Mammary epithelial cell (primary cell): Measurements from ENCODE around the gene KCNT1.

Source experiments
- EZH2 ChIP-seq: IDR thresholded peaks from 2 replicates; pipeline ENCODE4 v1.6.1; 2012; ENCODE audit warnings: low read length, inconsistent platforms, borderline replicate concordance
- TF ChIP-seq, protein P1 (sequence below), 2 donors: IDR thresholded peaks in 1 of 2; conservative IDR thresholded peaks in 1 of 2; 2 replicates each; pipeline ENCODE4 v1.5.1; 2011 to 2012; ENCODE audit warnings: inconsistent platforms in 2 of 2, low read length in 2 of 2, mild to moderate bottlenecking in 2 of 2, control low read depth in 1 of 2, low read depth in 1 of 2; ENCODE audit not compliant: insufficient read depth in 1 of 2; ENCODE audit errors: extremely low read depth in 1 of 2

DNA sequence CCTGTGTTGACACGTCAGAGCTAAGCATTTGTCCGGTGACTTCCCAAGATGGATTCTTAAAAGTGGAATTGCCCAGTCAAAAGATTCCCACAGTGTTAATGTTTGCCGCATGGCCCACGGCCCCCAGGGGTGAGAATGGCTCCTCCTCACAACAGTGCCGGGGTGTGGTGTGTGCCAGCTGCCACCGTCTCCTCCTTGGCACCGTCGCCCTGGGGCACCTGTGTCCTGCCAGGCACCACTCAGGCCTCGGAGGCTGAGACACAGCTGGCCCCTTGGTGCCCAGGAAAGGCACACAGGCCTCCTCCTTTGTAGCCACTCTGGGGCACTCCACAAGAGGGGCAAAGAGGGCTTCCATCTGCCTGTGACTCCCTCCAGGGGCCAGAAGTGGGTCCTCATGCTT lies 4.3 kb downstream of the KCNT1 start:
- TF ChIP-seq, protein P1, sequence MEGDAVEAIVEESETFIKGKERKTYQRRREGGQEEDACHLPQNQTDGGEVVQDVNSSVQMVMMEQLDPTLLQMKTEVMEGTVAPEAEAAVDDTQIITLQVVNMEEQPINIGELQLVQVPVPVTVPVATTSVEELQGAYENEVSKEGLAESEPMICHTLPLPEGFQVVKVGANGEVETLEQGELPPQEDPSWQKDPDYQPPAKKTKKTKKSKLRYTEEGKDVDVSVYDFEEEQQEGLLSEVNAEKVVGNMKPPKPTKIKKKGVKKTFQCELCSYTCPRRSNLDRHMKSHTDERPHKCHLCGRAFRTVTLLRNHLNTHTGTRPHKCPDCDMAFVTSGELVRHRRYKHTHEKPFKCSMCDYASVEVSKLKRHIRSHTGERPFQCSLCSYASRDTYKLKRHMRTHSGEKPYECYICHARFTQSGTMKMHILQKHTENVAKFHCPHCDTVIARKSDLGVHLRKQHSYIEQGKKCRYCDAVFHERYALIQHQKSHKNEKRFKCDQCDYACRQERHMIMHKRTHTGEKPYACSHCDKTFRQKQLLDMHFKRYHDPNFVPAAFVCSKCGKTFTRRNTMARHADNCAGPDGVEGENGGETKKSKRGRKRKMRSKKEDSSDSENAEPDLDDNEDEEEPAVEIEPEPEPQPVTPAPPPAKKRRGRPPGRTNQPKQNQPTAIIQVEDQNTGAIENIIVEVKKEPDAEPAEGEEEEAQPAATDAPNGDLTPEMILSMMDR (conservative IDR thresholded peaks at IDR 0.05 in 1 of 2, IDR thresholded peaks at IDR 0.05 in 1 of 2; ENCODE audit: extremely low read depth in 1 of 2, insufficient read depth in 1 of 2, low read depth in 1 of 2, low read length in 2 of 2): no peak
- no peak for TF ChIP-seq EZH2
